Measurements from ENCODE around the gene HDGF. TPM values are rescaled to one million over a fixed set of nuclear protein-coding genes. Genes with fewer than 3 reads are reported as not detected.

The HDGF gene
- total and polyA plus RNA-seq, 9 of the 15 experiments (the other 6 are each of a cell fraction or from before 2014, with no cell fraction given): 38.8 to 601 (median 400) TPM

- no peak for TF ChIP-seq ZNF407 (IDR thresholded peaks at IDR 0.05; ENCODE audit: low read depth)
- TF ChIP-seq GTF2B (IDR thresholded peaks at IDR 0.05; ENCODE audit: extremely low read depth, insufficient read length): no peak
- TF ChIP-seq RBBP5 (IDR thresholded peaks at IDR 0.05; ENCODE audit: borderline replicate concordance, insufficient read depth, low read length, poor library complexity, severe bottlenecking): no peak
- no peak for TF ChIP-seq GATAD2A (IDR thresholded peaks at IDR 0.05)
- no peak for TF ChIP-seq ZNF655 (CRISPR knock-in tag; IDR thresholded peaks at IDR 0.05)
- no peak for TF ChIP-seq ELF1 (tag; IDR thresholded peaks at IDR 0.05)
- TF ChIP-seq PHB2 (IDR thresholded peaks at IDR 0.05; ENCODE audit: low read depth): no peak
- no peak for TF ChIP-seq ATF6 (CRISPR knock-in tag; IDR thresholded peaks at IDR 0.05)
- no peak for TF ChIP-seq ESRRB (CRISPR knock-in tag; IDR thresholded peaks at IDR 0.05; ENCODE audit: borderline replicate concordance)
- no peak for TF ChIP-seq E4F1 (CRISPR knock-in tag; IDR thresholded peaks at IDR 0.05; ENCODE audit: borderline replicate concordance)
- TF ChIP-seq STAG1 (CRISPR knock-in tag; IDR thresholded peaks at IDR 0.05; ENCODE audit: borderline replicate concordance): 0 out of 2 replicates have a peak, but pooled peaks have one; percentile 10
- TF ChIP-seq SETDB1 (IDR thresholded peaks at IDR 0.05; ENCODE audit: low read length): no peak
Measured at GRCh38 chr1:156750711-156751450, 594 bp downstream of the HDGF start (continued).

All from K562 (cell line).